Astrocyte (in vitro differentiated cells and primary cell): ENCODE results near the gene DLGAP4.

ENCODE experiments used
- CTCF ChIP-seq: IDR thresholded peaks from 2 replicates; pipeline ENCODE4 v1.5.1; 2011; ENCODE audit warnings: low read depth, mild to moderate bottlenecking, inconsistent platforms, low read length, moderate library complexity; ENCODE audit not compliant: insufficient read depth
- EZH2 ChIP-seq: IDR thresholded peaks from 2 replicates; pipeline ENCODE4 v1.6.1; 2012; ENCODE audit warnings: mild to moderate bottlenecking, low read length, inconsistent platforms; ENCODE audit not compliant: insufficient read depth

GRCh38 chr20:36392989-36393388 lies 86.8 kb downstream of the DLGAP4 start:
- TF ChIP-seq CTCF: no peak
- no peak for TF ChIP-seq EZH2
